Esophagus squamous epithelium (tissue), 4 donors: ENCODE measurements around the gene SRY.

Source experiments
- CTCF ChIP-seq, 6 experiments: fragments of 450-650 bp in 4 of 6; fragments of 200-600 bp in 2 of 6; sonication (generic) in 2 of 6; IDR thresholded peaks; one replicate each; pipeline ENCODE4 v1.5.1; 2016 to 2019; ENCODE audit warnings: antibody characterized with exemption in 6 of 6, mild to moderate bottlenecking in 4 of 6, moderate library complexity in 4 of 6
- POLR2A ChIP-seq, 4 donors: fragments of 450-650 bp; IDR thresholded peaks; one replicate each; pipeline ENCODE4 v1.6.1; 2017; ENCODE audit warnings: antibody characterized with exemption in 4 of 4, mild to moderate bottlenecking in 4 of 4, moderate library complexity in 3 of 4

DNA sequence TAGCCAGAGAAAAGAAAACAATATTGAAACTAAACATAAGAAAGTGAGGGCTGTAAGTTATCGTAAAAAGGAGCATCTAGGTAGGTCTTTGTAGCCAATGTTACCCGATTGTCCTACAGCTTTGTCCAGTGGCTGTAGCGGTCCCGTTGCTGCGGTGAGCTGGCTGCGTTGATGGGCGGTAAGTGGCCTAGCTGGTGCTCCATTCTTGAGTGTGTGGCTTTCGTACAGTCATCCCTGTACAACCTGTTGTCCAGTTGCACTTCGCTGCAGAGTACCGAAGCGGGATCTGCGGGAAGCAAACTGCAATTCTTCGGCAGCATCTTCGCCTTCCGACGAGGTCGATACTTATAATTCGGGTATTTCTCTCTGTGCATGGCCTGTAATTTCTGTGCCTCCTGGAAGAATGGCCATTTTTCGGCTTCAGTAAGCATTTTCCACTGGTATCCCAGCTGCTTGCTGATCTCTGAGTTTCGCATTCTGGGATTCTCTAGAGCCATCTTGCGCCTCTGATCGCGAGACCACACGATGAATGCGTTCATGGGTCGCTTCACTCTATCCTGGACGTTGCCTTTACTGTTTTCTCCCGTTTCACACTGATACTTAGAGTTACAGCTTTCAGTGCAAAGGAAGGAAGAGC lies 488 bp downstream of the SRY start:
- TF ChIP-seq CTCF (IDR thresholded peaks at IDR 0.05) (no peak), POLR2A (IDR thresholded peaks at IDR 0.05) (no peak)
